K562 (cell line): ENCODE data around the gene FYTTD1.

Experiments used
- LCOR ChIP-seq: sonication (generic); formaldehyde crosslinking; IDR thresholded peaks from 2 replicates; pipeline ENCODE4 v1.8.0; 2022; ENCODE audit warnings: mild to moderate bottlenecking, missing genetic modification reagents
- RBFOX2 ChIP-seq: fragments of 200-400 bp; formaldehyde crosslinking; IDR thresholded peaks from 2 replicates; pipeline ENCODE4 v1.6.1; 2017; ENCODE audit warnings: low read depth, mild to moderate bottlenecking, low read length, moderate library complexity

DNA sequence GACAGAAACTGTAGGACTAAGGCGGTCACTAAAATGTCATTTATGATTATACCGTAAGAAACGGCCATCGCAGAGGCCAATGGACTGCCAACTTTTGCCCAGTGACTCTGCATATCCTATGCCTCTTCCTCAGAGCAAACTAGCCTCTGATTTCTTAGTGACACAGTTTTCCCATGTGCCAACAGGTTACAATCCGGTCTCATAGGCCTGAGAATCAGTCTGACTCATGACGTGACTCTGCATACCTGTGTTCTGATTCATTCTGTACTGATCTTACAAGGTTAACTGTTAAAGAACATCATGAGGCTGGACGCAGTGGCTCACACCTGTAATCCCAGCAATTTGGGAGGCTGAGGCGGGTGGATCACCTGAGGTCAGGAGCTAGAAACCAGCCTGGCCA lies 30.8 kb upstream of the FYTTD1 start:
- TF ChIP-seq LCOR (CRISPR knock-in tag), result no peak
- TF ChIP-seq RBFOX2, result no peak
